GM12878 (cell line): ENCODE results near the gene CHST8.

ENCODE experiments used
- ATF3 ChIP-seq: IDR thresholded peaks from 2 replicates; pipeline ENCODE4 v1.6.1; 2011; ENCODE audit warnings: low read depth, mild to moderate bottlenecking, low read length, moderate library complexity, borderline replicate concordance; ENCODE audit errors: extremely low read depth
- BHLHE40 ChIP-seq, 2 experiments: fragments of 450-650 bp in 1 of 2; IDR thresholded peaks; 2 replicates each; pipeline ENCODE4 v1.6.1; 2011 to 2017; ENCODE audit warnings: low read depth in 2 of 2, borderline replicate concordance in 1 of 2, improper control_type of control experiment in 1 of 2, low read length in 1 of 2, mild to moderate bottlenecking in 1 of 2
- CHD2 ChIP-seq: IDR thresholded peaks from 2 replicates; pipeline ENCODE4 v1.6.1; 2011; ENCODE audit warnings: low read depth, low read length, improper control_type of control experiment, borderline replicate concordance
- CTCF ChIP-seq, 3 experiments: IDR thresholded peaks in 2 of 3; conservative IDR thresholded peaks in 1 of 3; 2 replicates each; pipeline ENCODE4 v1.5.1; 2011; ENCODE audit warnings: low read depth in 3 of 3, low read length in 3 of 3, mild to moderate bottlenecking in 3 of 3, control low read depth in 2 of 3, moderate library complexity in 2 of 3, inconsistent platforms in 1 of 3, mixed read lengths in 1 of 3; ENCODE audit not compliant: control insufficient read depth in 2 of 3, insufficient read depth in 1 of 3; ENCODE audit errors: extremely low read depth in 1 of 3
- EZH2 ChIP-seq: IDR thresholded peaks from 2 replicates; pipeline ENCODE4 v1.6.1; 2012; ENCODE audit warnings: low read depth, mild to moderate bottlenecking, control low read depth, inconsistent platforms, low read length, borderline replicate concordance; ENCODE audit not compliant: control insufficient read depth
- HDAC2 ChIP-seq: fragments of 200-600 bp; sonication (generic); IDR thresholded peaks from 2 replicates; pipeline ENCODE4 v1.6.1; 2017
- MAX ChIP-seq: IDR thresholded peaks from 2 replicates; pipeline ENCODE4 v1.6.1; 2012; ENCODE audit warnings: low read depth, low read length, improper control_type of control experiment
- PBX3 ChIP-seq: IDR thresholded peaks from 2 replicates; pipeline ENCODE4 v1.6.1; 2011; ENCODE audit warnings: mild to moderate bottlenecking, low read depth, low read length, moderate library complexity; ENCODE audit not compliant: insufficient replicate concordance
- ZSCAN29 ChIP-seq: fragments of 450-650 bp; IDR thresholded peaks from 2 replicates; pipeline ENCODE4 v1.6.1; 2017; ENCODE audit warnings: mild to moderate bottlenecking, moderate library complexity

GRCh38 chr19:33653684-33654083 lies 31.9 kb downstream of the CHST8 start:
- TF ChIP-seq CTCF (IDR thresholded peaks at IDR 0.05 in 2 of 3, conservative IDR thresholded peaks at IDR 0.05 in 1 of 3; ENCODE audit: control insufficient read depth in 2 of 3, extremely low read depth in 1 of 3, insufficient read depth in 1 of 3, low read depth in 3 of 3, low read length in 3 of 3): no peak
- no peak for TF ChIP-seq PBX3
- no peak for TF ChIP-seq ZSCAN29
- no peak for TF ChIP-seq BHLHE40 (IDR thresholded peaks at IDR 0.05; ENCODE audit: borderline replicate concordance in 1 of 2, low read depth in 2 of 2, low read length in 1 of 2)
- no peak for TF ChIP-seq MAX
- TF ChIP-seq ATF3: no peak
- no peak for TF ChIP-seq CHD2
- no peak for TF ChIP-seq HDAC2
- TF ChIP-seq EZH2: no peak
